DOHH2 (cell line): Measurements from ENCODE around the gene KLHL15.

Source experiments
- H3F3A ChIP-seq: fragments of 200-600 bp; sonication (generic), shearing (Covaris generic); 2 replicates; pipeline ENCODE4 v1.6.0; 2016; ENCODE audit warnings: antibody characterized with exemption, mild to moderate bottlenecking; ENCODE audit not compliant: control insufficient read depth, insufficient read depth
- H3K27ac ChIP-seq: fragments of 200-600 bp; sonication (generic); 2 replicates; pipeline ENCODE4 v1.5.1; 2014; ENCODE audit warnings: low read depth, mild to moderate bottlenecking, low read length, moderate library complexity
- H3K27me3 ChIP-seq: fragments of 200-600 bp; sonication (generic); 2 replicates; pipeline ENCODE4 v1.6.1; 2014; ENCODE audit warnings: mild to moderate bottlenecking, low read length, mixed read lengths; ENCODE audit not compliant: control insufficient read depth
- H3K36me3 ChIP-seq: fragments of 200-600 bp; sonication (generic); 2 replicates; pipeline ENCODE4 v1.6.1; 2014; ENCODE audit warnings: mild to moderate bottlenecking, low read length, moderate library complexity, mixed read lengths; ENCODE audit not compliant: control insufficient read depth
- H3K4me1 ChIP-seq: fragments of 200-600 bp; sonication (generic); 2 replicates; pipeline ENCODE4 v1.6.1; 2014; ENCODE audit warnings: mild to moderate bottlenecking, low read length, mixed read lengths; ENCODE audit not compliant: control insufficient read depth
- H3K4me2 ChIP-seq: fragments of 200-600 bp; sonication (generic); 2 replicates; pipeline ENCODE4 v1.6.0; 2014; ENCODE audit warnings: mild to moderate bottlenecking, low read length, moderate library complexity
- H3K4me3 ChIP-seq: fragments of 200-600 bp; sonication (generic); 2 replicates; pipeline ENCODE4 v1.5.1; 2014; ENCODE audit warnings: mild to moderate bottlenecking, low read length, mixed read lengths
- H3K79me2 ChIP-seq: fragments of 200-600 bp; sonication (generic); 2 replicates; pipeline ENCODE4 v1.6.1; 2014; ENCODE audit warnings: mild to moderate bottlenecking, low read length, mixed read lengths; ENCODE audit not compliant: control insufficient read depth
- H3K9me2 ChIP-seq: fragments of 200-600 bp; sonication (generic); replicated peaks from 2 replicates; pipeline ENCODE4 v1.6.1; 2014; ENCODE audit warnings: mild to moderate bottlenecking, low read length, mixed read lengths; ENCODE audit not compliant: control insufficient read depth
- H3K9me3 ChIP-seq: fragments of 200-600 bp; sonication (generic); 2 replicates; pipeline ENCODE4 v1.6.1; 2014; ENCODE audit warnings: antibody characterized with exemption, low read length, mixed read lengths; ENCODE audit not compliant: control insufficient read depth, insufficient read depth
- H4K20me1 ChIP-seq: fragments of 200-600 bp; sonication (generic); 2 replicates; pipeline ENCODE4 v1.6.0; 2014; ENCODE audit warnings: low read depth, mild to moderate bottlenecking, antibody characterized with exemption, low read length, moderate library complexity; ENCODE audit not compliant: control insufficient read depth, insufficient read depth
- CTCF ChIP-seq: fragments of 200-600 bp; sonication (generic); IDR thresholded peaks from one replicate; pipeline ENCODE4 v1.5.1; 2014; ENCODE audit warnings: antibody characterized with exemption, mild to moderate bottlenecking, low read depth, low read length; ENCODE audit not compliant: poor library complexity, severe bottlenecking
- EZH2phosphoT487 ChIP-seq: fragments of 200-600 bp; sonication (generic); IDR thresholded peaks from 2 replicates; pipeline ENCODE4 v1.6.1; 2017; ENCODE audit warnings: borderline replicate concordance, mild to moderate bottlenecking, antibody characterized with exemption, low read length, moderate library complexity, mixed read lengths

KLHL15 gene

GRCh38 chrX:23999671-24000070 is 27.3 kb downstream of the KLHL15 start:
- H4K20me1 ChIP-seq, result no peaks in the 10 kb centered on the region
- H3K4me2 ChIP-seq, result no peak overlapping the region
- H3K27me3 ChIP-seq, result no peaks in the 10 kb centered on the region
- peaks cover 29% of the 10 kb centered on the region for H3K36me3 ChIP-seq
- H3K4me1 ChIP-seq, result peaks cover 11% of the 10 kb centered on the region
- peaks cover 82% of the 10 kb centered on the region for H3K79me2 ChIP-seq
- no peaks in the 10 kb centered on the region for H3K9me2 ChIP-seq
- no peak overlapping the region for H3K27ac ChIP-seq
- no peaks in the 10 kb centered on the region for H3K9me3 ChIP-seq
- no peak overlapping the region for H3K4me3 ChIP-seq
- TF ChIP-seq EZH2phosphoT487 (no peak), CTCF (no peak)
- no peaks in the 10 kb centered on the region for H3F3A ChIP-seq

- Histone ChIP-seq H3K4me2 (no peak overlapping the region), H4K20me1 (no peaks in the 10 kb centered on the region), H3K27me3 (no peaks in the 10 kb centered on the region), H3K9me2 (no peaks in the 10 kb centered on the region), H3K27ac (no peak overlapping the region), H3K79me2 (peaks cover 78% of the 10 kb centered on the region), H3K4me3 (no peak overlapping the region), H3K4me1 (no peaks in the 10 kb centered on the region), H3F3A (no peaks in the 10 kb centered on the region), H3K9me3 (no peaks in the 10 kb centered on the region), H3K36me3 (peaks cover 40% of the 10 kb centered on the region)
- no peak for TF ChIP-seq CTCF
These were observed 33.9 kb downstream of the KLHL15 start for GRCh38 chrX:23993012-23993633.

- no peak overlapping the region for H3K4me2 ChIP-seq
- no peaks in the 10 kb centered on the region for H3K27me3 ChIP-seq
- no peaks in the 10 kb centered on the region for H4K20me1 ChIP-seq
- no peak overlapping the region for H3K4me3 ChIP-seq
- TF ChIP-seq EZH2phosphoT487 (no peak), CTCF (no peak)
- H3K36me3 ChIP-seq, result peaks cover 47% of the 10 kb centered on the region
- H3K9me3 ChIP-seq, result no peaks in the 10 kb centered on the region
- no peaks in the 10 kb centered on the region for H3F3A ChIP-seq
- H3K4me1 ChIP-seq, result no peaks in the 10 kb centered on the region
- no peaks in the 10 kb centered on the region for H3K9me2 ChIP-seq
- no peak overlapping the region for H3K27ac ChIP-seq
- peaks cover 82% of the 10 kb centered on the region for H3K79me2 ChIP-seq
These were observed 34.6 kb downstream of the KLHL15 start for GRCh38 chrX:23992431-23992830.
